Body of pancreas (tissue), 4 donors: ENCODE measurements around the gene NEK3. TPM values are rescaled to one million over a fixed set of nuclear protein-coding genes. Genes with fewer than 3 reads are reported as not detected.
"Not testable (repeated sequence)": the region's sequence is repeated elsewhere in the genome, so short reads cannot be mapped to it uniquely, and the experiment has no call there.

Experiments
- ATAC-seq: fragments of 150-250 bp; one replicate; pipeline ENCODE4 v1.9.1; 2016
- DNase-seq, 4 donors: peaks; one replicate each; pipeline ENCODE4 v3.0.0-alpha.2; 2019
- H3K27ac ChIP-seq, 4 donors: fragments of 200-600 bp; sonication (generic); 1 replicate in 3 of 4; 2 replicates in 1 of 4; pipeline versions ENCODE4 v1.5.1 to v1.6.1; 2016 to 2019; ENCODE audit warnings: mild to moderate bottlenecking in 1 of 4, mixed read lengths in 1 of 4, moderate library complexity in 1 of 4
- H3K27me3 ChIP-seq, 2 donors: fragments of 200-600 bp; sonication (generic); one replicate each; pipeline ENCODE4 v1.6.0; 2016; ENCODE audit warnings: mild to moderate bottlenecking in 1 of 2
- H3K36me3 ChIP-seq, 2 donors: fragments of 200-600 bp; sonication (generic); replicated peaks in 1 of 2; 2 replicates each; pipeline ENCODE4 v1.5.1; 2016; ENCODE audit warnings: low read depth in 2 of 2; ENCODE audit not compliant: insufficient read depth in 1 of 2
- H3K4me1 ChIP-seq: fragments of 200-600 bp; sonication (generic); one replicate; pipeline ENCODE4 v1.6.0; 2016
- H3K4me3 ChIP-seq, 2 donors: fragments of 200-600 bp; sonication (generic); 1 replicate in 1 of 2; 2 replicates in 1 of 2; pipeline ENCODE4 v1.5.1; 2016 to 2019
- H3K9me3 ChIP-seq, 3 donors: fragments of 200-600 bp; sonication (generic); 1 replicate in 2 of 3; 2 replicates in 1 of 3; pipeline ENCODE4 v1.5.1; 2016
- POLR2A ChIP-seq, 3 donors: fragments of 450-650 bp; IDR thresholded peaks; one replicate each; pipeline ENCODE4 v1.6.1; 2016; ENCODE audit warnings: antibody characterized with exemption in 3 of 3, mild to moderate bottlenecking in 2 of 3
- WGBS, 2 donors: methylation state at CpG; one replicate each; pipeline ENCODE4 v1.1.5; 2017; 5-methylcytosine and 5-hydroxymethylcytosine counted together
- intact Hi-C: fragments of 100-400 bp; cut with DNase I; formaldehyde crosslinking; loops from one replicate; pipeline ENCODE4 v1.15.1; 2023
- total RNA-seq, 2 donors: library from RNA; depleted of rRNA; stranded (reverse); fragments of >200 nt; gene quantifications; one replicate each; pipeline ENCODE4 v1.1.0, GENCODE V29; 2016
- TF ChIP-seq, protein P1 (sequence below), 7 experiments: fragments of 450-650 bp in 4 of 7; fragments of 200-600 bp in 3 of 7; sonication (generic) in 3 of 7; IDR thresholded peaks; one replicate each; pipeline ENCODE4 v1.5.1; 2016 to 2019; ENCODE audit warnings: antibody characterized with exemption in 7 of 7

The NEK3 gene
- total RNA-seq, 2 donors from 2014 or later, result 19.7 to 25.4 TPM

- H3K27me3 ChIP-seq, result no peaks in the 10 kb centered on the region
- no peak overlapping the region for H3K4me3 ChIP-seq
- intact Hi-C loops, result no loop called here
- WGBS, 2 donors, result 37% methylated on average over 1 of the region's 1 CpG
- no peak overlapping the region for H3K27ac ChIP-seq
- no peak for TF ChIP-seq POLR2A (IDR thresholded peaks at IDR 0.05)
- TF ChIP-seq, protein P1, sequence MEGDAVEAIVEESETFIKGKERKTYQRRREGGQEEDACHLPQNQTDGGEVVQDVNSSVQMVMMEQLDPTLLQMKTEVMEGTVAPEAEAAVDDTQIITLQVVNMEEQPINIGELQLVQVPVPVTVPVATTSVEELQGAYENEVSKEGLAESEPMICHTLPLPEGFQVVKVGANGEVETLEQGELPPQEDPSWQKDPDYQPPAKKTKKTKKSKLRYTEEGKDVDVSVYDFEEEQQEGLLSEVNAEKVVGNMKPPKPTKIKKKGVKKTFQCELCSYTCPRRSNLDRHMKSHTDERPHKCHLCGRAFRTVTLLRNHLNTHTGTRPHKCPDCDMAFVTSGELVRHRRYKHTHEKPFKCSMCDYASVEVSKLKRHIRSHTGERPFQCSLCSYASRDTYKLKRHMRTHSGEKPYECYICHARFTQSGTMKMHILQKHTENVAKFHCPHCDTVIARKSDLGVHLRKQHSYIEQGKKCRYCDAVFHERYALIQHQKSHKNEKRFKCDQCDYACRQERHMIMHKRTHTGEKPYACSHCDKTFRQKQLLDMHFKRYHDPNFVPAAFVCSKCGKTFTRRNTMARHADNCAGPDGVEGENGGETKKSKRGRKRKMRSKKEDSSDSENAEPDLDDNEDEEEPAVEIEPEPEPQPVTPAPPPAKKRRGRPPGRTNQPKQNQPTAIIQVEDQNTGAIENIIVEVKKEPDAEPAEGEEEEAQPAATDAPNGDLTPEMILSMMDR (IDR thresholded peaks at IDR 0.05), result no peak
- no peaks in the 10 kb centered on the region for H3K9me3 ChIP-seq
- peaks cover 2 to 7% of the 10 kb centered on the region in 2 donors for H3K36me3 ChIP-seq
- ATAC-seq (no peak), DNase-seq (no peak)
- H3K4me1 ChIP-seq, result peaks cover 13% of the 10 kb centered on the region
These were observed 27.6 kb upstream of the NEK3 start for GRCh38 chr13:52187029-52187423.

- H3K27me3 ChIP-seq, H3K9me3 ChIP-seq, H3K27ac ChIP-seq, ATAC-seq, H3K4me3 ChIP-seq, intact Hi-C loops, DNase-seq, H3K4me1 ChIP-seq: not testable (repeated sequence)
- 70 to 83% methylated on average over 5 of the region's 5 CpGs for WGBS, 2 donors
- H3K36me3 ChIP-seq, result peaks cover 7 to 10% of the 10 kb centered on the region in 2 donors
These were observed 22.0 kb upstream of the NEK3 start for GRCh38 chr13:52181316-52181954.

DNA sequence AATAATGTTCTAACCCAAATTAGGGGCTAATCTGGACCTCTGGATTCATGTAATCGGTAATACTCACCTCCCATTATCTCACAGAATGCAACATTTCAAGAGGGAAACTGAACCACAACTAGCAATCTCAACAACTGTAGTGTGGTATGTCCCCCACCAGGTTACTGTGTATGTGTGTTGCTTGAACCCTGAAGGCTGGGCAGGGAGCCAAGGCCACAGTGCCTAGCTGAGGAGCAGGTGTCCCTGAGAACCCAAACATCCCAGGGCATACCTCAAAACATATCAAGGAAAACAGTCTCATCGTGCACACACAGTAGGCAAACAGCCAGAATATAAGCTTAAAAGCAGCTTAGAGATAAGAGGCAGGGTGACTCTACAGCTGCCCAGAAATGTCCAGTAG is 20.5 kb upstream of the NEK3 start:
- no peak for TF ChIP-seq POLR2A (IDR thresholded peaks at IDR 0.05)
- TF ChIP-seq, protein P1 (IDR thresholded peaks at IDR 0.05), result no peak
- ATAC-seq (no peak), DNase-seq (no peak)
- Histone ChIP-seq H3K4me3 (no peak overlapping the region), H3K4me1 (no peaks in the 10 kb centered on the region), H3K36me3 (peaks cover 7 to 13% of the 10 kb centered on the region in 2 donors), H3K27ac (no peak overlapping the region), H3K27me3 (no peaks in the 10 kb centered on the region), H3K9me3 (no peaks in the 10 kb centered on the region)
- intact Hi-C loops, result no loop called here
- WGBS, 2 donors, result 53 to 62% methylated on average over 2 of the region's 2 CpGs

DNA sequence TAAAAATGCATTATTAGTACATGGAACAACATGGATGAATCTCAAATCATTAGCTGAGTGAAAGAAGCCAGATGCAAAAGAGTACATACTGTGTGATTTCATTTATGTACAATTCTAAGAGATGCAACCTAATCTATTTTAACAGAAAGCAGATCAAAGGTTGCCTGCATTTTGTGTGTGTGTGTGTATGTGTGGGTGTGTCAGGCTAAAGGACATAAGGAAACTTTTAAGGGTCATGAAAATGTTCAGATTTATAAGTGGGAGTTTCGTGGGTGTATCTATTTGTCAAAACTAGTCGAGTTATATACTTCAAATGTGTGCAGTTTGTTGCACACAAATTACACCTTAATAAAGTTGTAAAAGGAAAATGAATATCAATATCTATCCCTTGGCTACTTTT is 17.9 kb upstream of the NEK3 start:
- 84 to 89% methylated on average over 2 of the region's 2 CpGs for WGBS, 2 donors
- DNase-seq, result no peak
- Histone ChIP-seq H3K4me1 (no peaks in the 10 kb centered on the region), H3K4me3 (no peak overlapping the region), H3K27ac (no peak overlapping the region), H3K36me3 (peaks cover 0 to 12% of the 10 kb centered on the region in 2 donors), H3K27me3 (no peaks in the 10 kb centered on the region), H3K9me3 (no peaks in the 10 kb centered on the region)
- intact Hi-C loops, result no loop called here
- no peak for ATAC-seq
- TF ChIP-seq, protein P1 (IDR thresholded peaks at IDR 0.05), result no peak
- no peak for TF ChIP-seq POLR2A (IDR thresholded peaks at IDR 0.05)

- H3K27ac ChIP-seq, result not testable (repeated sequence)
These were observed 14.6 kb upstream of the NEK3 start for GRCh38 chr13:52173970-52174369.

GRCh38 chr13:52173373-52173772 is 14.0 kb upstream of the NEK3 start:
- no peak for ATAC-seq
- intact Hi-C loops, result no loop called here
- TF ChIP-seq POLR2A (IDR thresholded peaks at IDR 0.05), result no peak
- TF ChIP-seq, protein P1 (IDR thresholded peaks at IDR 0.05), result no peak
- Histone ChIP-seq H3K9me3 (no peaks in the 10 kb centered on the region), H3K27ac (no peak overlapping the region), H3K4me1 (no peaks in the 10 kb centered on the region), H3K36me3 (peaks cover 0 to 15% of the 10 kb centered on the region in 2 donors), H3K4me3 (no peak overlapping the region), H3K27me3 (no peaks in the 10 kb centered on the region)
- WGBS, 2 donors, result 85 to 90% methylated on average over 3 of the region's 3 CpGs
- no peak for DNase-seq

More at GRCh38 chr13:52173970-52174369, 14.6 kb upstream of the NEK3 start:
- H3K36me3 ChIP-seq, result peaks cover 0 to 10% of the 10 kb centered on the region in 2 donors
- ATAC-seq, intact Hi-C loops, DNase-seq, H3K4me1 ChIP-seq, H3K4me3 ChIP-seq, H3K27me3 ChIP-seq, H3K9me3 ChIP-seq: not testable (repeated sequence)
- WGBS, 2 donors, result 73 to 83% methylated on average over 6 of the region's 6 CpGs

GRCh38 chr13:52171686-52172085 is 12.3 kb upstream of the NEK3 start:
- H3K9me3 ChIP-seq, intact Hi-C loops, H3K4me1 ChIP-seq, DNase-seq, H3K4me3 ChIP-seq, ATAC-seq, H3K27me3 ChIP-seq, H3K27ac ChIP-seq: not testable (repeated sequence)
- 88 to 100% methylated on average over 1 of the region's 1 CpG for WGBS, 2 donors
- H3K36me3 ChIP-seq, result peaks cover 0 to 15% of the 10 kb centered on the region in 2 donors

- H3K9me3 ChIP-seq, H3K27ac ChIP-seq, intact Hi-C loops, H3K27me3 ChIP-seq, DNase-seq, H3K4me1 ChIP-seq, H3K4me3 ChIP-seq, ATAC-seq: not testable (repeated sequence)
- H3K36me3 ChIP-seq, result peaks cover 0 to 15% of the 10 kb centered on the region in 2 donors
- WGBS, 2 donors, result 63 to 71% methylated on average over 1 of the region's 1 CpG
These were observed 11.5 kb upstream of the NEK3 start for GRCh38 chr13:52170828-52171391.
